ENCODE results near the gene SIPA1L3.
"Not testable (repeated sequence)": the region's sequence is repeated elsewhere in the genome, so short reads cannot be mapped to it uniquely, and the experiment has no call there.

Gene SIPA1L3

DNA sequence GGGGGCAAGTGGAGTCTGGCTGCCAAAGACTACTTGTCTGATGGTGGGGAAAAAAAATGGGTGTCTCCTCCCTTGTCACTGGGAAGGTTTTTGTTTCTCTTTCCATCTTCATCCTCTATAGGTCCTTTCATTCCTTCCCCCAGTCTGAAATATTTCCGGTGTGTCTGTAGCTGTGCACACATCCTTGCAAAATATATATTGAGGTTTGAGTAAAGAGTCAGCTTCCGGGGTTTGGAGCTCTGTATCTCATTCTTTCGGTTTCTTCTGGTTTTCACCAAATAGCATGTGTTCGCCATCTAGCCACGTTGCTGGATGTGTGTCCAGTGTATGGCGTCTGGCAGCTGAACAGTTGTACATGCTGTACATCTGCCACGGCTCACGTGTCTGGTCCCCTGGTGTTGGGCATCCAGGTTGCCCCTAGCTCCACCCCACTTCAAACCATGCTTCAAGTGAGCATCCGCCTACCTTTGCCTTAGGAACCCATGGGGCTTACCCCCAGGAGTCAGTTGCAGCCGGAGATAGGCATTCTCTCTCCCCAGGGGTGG lies 142.2 kb downstream of the SIPA1L3 start:
- peak; percentile 37 to 48 (median 39) for DNase-seq
- no peaks in the 10 kb centered on the region for H3K27me3 Mint-ChIP-seq
- peak; percentile 89 for ATAC-seq (replicated peaks)
- peaks cover 3% of the 10 kb centered on the region for H3K36me3 Mint-ChIP-seq (ENCODE audit: insufficient read depth)
- peak overlapping the region; percentile 96 to 98 for H3K27ac Mint-ChIP-seq
- peak overlapping the region; percentile 75 to 77 for H3K4me3 Mint-ChIP-seq
- H3K4me1 Mint-ChIP-seq (ENCODE audit: low read depth in 2 of 2), result peaks cover 19 to 25% of the 10 kb centered on the region in 2 donors
- H3K9me3 Mint-ChIP-seq, result no peaks in the 10 kb centered on the region

DNA sequence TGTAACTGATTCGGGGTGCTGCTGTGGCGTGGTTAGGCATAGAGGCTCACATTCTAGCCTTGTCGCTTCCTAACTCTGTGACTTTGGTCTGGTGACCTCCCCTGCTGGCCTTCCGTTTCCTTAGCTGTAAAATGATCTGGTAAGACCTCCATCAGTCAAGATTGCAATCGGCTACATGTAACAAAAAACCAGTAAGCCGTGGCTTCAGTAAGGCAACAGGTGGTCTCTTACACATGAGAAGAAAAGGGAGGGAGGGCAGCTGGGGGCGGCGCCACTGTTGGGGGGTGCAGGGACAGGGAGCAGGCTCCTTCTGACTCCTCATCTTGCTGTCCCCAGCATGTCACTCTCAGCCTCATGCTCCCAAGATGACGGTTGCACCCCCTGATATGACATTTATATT lies 148.0 kb downstream of the SIPA1L3 start:
- no peak overlapping the region for H3K27ac Mint-ChIP-seq

DNA sequence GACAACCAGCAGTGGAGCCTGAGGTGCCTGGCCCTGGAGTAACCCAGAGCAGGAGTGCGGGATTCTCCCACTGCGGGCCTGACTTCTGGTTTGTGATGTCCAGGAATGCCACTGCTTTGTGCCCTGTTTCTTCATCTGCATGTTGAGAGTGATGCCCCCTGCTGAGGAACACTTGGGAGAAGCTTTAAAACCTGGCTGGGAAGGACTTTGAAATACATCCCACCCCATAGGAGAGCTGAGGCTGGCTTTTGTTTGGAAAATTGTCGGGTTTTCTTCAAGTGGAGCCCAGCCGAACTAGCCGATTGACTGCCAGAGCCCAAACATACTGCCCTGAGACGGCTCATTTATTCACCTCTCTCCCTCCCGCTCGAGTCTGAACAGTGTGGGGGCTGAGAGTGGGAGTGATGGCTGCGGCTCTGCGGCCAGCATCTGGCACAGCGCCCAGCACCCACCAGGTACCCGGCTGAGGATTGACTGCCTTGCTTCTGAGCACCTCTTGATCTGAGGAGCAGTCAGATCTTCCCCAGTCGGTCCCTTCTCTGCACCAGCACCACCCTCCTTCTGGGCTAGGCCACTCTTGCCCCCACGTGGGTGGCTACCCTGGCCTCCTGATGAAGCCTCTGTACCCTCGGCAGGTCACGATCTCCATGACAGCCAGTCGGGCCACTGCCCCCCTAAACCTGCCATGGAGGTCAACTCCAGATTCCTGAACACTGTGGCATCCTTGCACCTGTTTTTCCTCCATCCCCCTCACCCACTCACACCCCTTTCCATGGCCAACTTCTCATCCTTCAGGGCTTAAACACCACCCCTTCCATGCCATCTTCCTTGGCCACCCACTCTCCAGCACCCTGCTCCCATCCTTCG lies 148.9 kb downstream of the SIPA1L3 start:
- DNase-seq (no peak), ATAC-seq (replicated peaks) (no peak)
- Mint-ChIP-seq H3K36me3 (ENCODE audit: insufficient read depth) (no peaks in the 10 kb centered on the region), H3K27me3 (no peaks in the 10 kb centered on the region), H3K4me3 (no peak overlapping the region), H3K4me1 (ENCODE audit: low read depth in 2 of 2) (peaks cover 4 to 7% of the 10 kb centered on the region in 2 donors), H3K9me3 (no peaks in the 10 kb centered on the region), H3K27ac (peak overlapping the region in 1 of 2 donors; percentile 30)

More for the DNA sequence above, 148.0 kb downstream of the SIPA1L3 start:
- Mint-ChIP-seq H3K4me1 (ENCODE audit: low read depth in 2 of 2) (peaks cover 4 to 6% of the 10 kb centered on the region in 2 donors), H3K36me3 (ENCODE audit: insufficient read depth) (no peaks in the 10 kb centered on the region), H3K27me3 (no peaks in the 10 kb centered on the region), H3K4me3 (no peak overlapping the region), H3K9me3 (no peaks in the 10 kb centered on the region)
- ATAC-seq (replicated peaks) (no peak), DNase-seq (no peak)

DNA sequence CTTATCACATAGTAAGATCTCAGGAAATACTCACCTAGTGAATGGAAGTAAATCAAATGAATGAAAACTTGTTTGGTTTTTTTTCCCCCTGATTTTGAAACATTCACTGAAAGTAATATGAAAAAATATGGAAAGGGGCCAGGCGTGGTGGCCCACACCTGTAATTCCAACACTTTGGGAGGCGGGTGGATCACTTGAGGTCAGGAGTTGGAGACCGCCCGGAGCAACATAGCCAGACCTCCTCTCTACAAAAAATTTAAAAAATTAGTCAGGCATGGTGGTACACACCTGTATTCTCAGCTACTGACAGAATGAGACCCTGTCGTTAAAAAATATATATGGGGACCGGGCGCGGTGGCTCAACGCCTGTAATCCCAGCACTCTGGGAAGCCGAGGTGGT lies 149.6 kb downstream of the SIPA1L3 start:
- H3K4me3 Mint-ChIP-seq, result no peak overlapping the region
- H3K27me3 Mint-ChIP-seq, result no peaks in the 10 kb centered on the region
- no peak for DNase-seq
- H3K4me1 Mint-ChIP-seq (ENCODE audit: low read depth in 2 of 2), result peaks cover 4 to 14% of the 10 kb centered on the region in 2 donors
- peak overlapping the region in 1 of 2 donors; percentile 30 for H3K27ac Mint-ChIP-seq
- ATAC-seq (replicated peaks), result no peak
- no peaks in the 10 kb centered on the region for H3K36me3 Mint-ChIP-seq (ENCODE audit: insufficient read depth)
- no peaks in the 10 kb centered on the region for H3K9me3 Mint-ChIP-seq

DNA sequence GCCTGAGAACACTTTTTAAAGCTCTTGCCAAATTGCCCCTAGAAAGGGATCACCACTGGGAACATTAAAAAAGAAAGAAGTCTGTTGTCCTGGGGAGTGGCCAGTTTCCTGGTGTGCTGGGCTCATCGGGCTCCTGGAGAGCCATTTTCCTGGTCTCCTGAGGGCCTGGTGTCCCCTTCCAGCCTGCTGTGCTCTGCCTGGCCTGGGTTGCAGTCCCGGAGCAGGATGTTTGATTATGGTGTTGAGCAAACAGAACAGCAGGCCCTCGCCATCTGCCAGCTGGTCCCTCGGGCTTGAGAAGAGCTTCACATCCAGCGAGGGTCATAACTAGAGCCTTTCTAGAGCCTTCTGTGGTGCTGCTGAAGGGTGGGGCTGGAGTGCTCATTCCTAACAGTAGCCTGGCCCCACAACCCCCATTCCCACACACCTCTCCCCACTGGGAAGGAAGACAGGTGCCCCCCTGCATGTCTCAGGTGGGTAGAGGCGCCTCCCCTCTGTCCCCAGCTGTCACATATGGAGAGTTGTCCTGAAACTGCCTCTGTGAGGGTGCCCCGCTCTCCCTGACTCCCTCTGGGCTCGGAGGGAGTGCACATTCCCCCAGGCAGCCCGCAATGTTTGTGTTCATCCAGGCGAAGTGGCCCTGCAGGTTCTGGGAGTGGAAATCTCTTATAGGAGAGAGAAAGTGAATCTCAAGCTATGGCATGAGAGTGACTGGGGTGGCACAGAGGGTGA lies 151.1 kb downstream of the SIPA1L3 start:
- H3K9me3 Mint-ChIP-seq, result no peaks in the 10 kb centered on the region
- H3K4me3 Mint-ChIP-seq, result no peak overlapping the region
- H3K36me3 Mint-ChIP-seq (ENCODE audit: insufficient read depth), result no peaks in the 10 kb centered on the region
- peaks cover 4 to 17% of the 10 kb centered on the region in 2 donors for H3K4me1 Mint-ChIP-seq (ENCODE audit: low read depth in 2 of 2)
- DNase-seq (no peak), ATAC-seq (replicated peaks) (no peak)
- H3K27ac Mint-ChIP-seq, result no peak overlapping the region
- no peaks in the 10 kb centered on the region for H3K27me3 Mint-ChIP-seq

DNA sequence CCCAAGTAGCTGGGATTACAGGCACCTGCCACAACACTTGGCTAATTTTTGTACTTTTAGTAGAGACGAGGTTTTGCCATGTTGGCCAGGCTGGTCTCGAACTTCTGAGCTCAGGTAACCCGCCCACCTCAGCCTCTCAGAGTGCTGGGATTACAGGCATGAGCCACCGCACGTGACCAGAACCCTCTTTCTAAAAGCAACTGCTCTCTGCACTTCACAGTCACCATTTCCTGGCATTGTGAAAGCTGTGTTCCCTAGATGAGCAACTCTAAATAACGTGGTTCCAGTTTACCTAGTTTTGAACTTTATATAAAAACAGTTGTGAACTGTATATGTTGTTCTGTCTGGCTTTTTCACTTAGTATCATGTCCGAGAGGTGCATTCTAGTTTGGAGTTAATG lies 152.9 kb downstream of the SIPA1L3 start:
- no peak for DNase-seq

DNA sequence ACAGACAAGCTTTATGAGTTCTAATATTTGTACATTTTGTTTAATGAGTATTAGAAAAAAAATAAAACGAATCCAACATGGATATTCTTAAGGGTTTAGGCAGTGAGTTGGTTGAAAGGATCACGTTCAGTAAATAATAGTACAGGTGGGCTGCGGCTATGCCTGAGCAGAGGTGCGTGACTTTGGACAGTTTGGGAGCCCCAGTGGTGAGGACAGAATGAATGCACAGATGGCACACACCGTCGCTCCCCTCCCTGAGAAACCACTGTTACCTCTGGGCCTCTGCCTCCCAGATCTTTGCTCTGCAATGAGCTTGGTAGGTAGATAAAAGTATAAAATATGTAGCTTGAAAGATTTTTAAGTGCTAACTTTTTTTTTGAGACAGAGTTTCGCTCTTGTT lies 153.3 kb downstream of the SIPA1L3 start:
- DNase-seq (no peak), ATAC-seq (replicated peaks) (no peak)
- H3K4me1 Mint-ChIP-seq (ENCODE audit: low read depth in 2 of 2), result peaks cover 4 to 17% of the 10 kb centered on the region in 2 donors
- H3K27me3 Mint-ChIP-seq, result no peaks in the 10 kb centered on the region
- H3K36me3 Mint-ChIP-seq (ENCODE audit: insufficient read depth), result no peaks in the 10 kb centered on the region
- no peaks in the 10 kb centered on the region for H3K9me3 Mint-ChIP-seq
- no peak overlapping the region for H3K4me3 Mint-ChIP-seq
- H3K27ac Mint-ChIP-seq, result no peak overlapping the region

More for the DNA sequence above, 152.9 kb downstream of the SIPA1L3 start:
- Mint-ChIP-seq H3K27ac (no peak overlapping the region), H3K4me1 (ENCODE audit: low read depth in 2 of 2) (peaks cover 4 to 17% of the 10 kb centered on the region in 2 donors), H3K4me3 (no peak overlapping the region), H3K36me3 (ENCODE audit: insufficient read depth) (no peaks in the 10 kb centered on the region), H3K9me3 (no peaks in the 10 kb centered on the region), H3K27me3 (no peaks in the 10 kb centered on the region)
- ATAC-seq (replicated peaks), result no peak

DNA sequence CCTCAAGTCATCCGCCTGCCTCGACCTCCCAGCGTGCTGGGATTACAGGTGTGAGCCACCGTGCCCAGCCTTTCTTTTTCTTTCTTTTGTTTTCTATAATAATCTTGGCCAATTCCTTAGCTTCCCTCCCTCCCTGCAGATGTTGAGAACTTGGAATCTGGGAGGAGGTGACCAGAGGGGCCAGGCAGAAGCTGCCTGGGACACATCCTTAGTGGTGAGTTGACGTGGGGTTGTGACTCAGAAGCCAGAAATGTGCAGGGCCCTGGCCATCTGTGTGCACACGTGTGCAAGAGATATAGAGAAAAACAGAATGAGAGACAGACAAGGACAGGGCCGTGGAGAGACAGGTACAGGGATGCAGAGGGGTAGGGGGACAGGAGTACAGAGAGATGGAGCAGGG lies 154.3 kb downstream of the SIPA1L3 start:
- Mint-ChIP-seq H3K9me3 (no peaks in the 10 kb centered on the region), H3K4me1 (ENCODE audit: low read depth in 2 of 2) (peaks cover 3 to 13% of the 10 kb centered on the region in 2 donors), H3K27me3 (no peaks in the 10 kb centered on the region), H3K36me3 (ENCODE audit: insufficient read depth) (no peaks in the 10 kb centered on the region), H3K4me3 (no peak overlapping the region), H3K27ac (peak overlapping the region in 1 of 2 donors; percentile 27)
- ATAC-seq (replicated peaks), result no peak
- no peak for DNase-seq

DNA sequence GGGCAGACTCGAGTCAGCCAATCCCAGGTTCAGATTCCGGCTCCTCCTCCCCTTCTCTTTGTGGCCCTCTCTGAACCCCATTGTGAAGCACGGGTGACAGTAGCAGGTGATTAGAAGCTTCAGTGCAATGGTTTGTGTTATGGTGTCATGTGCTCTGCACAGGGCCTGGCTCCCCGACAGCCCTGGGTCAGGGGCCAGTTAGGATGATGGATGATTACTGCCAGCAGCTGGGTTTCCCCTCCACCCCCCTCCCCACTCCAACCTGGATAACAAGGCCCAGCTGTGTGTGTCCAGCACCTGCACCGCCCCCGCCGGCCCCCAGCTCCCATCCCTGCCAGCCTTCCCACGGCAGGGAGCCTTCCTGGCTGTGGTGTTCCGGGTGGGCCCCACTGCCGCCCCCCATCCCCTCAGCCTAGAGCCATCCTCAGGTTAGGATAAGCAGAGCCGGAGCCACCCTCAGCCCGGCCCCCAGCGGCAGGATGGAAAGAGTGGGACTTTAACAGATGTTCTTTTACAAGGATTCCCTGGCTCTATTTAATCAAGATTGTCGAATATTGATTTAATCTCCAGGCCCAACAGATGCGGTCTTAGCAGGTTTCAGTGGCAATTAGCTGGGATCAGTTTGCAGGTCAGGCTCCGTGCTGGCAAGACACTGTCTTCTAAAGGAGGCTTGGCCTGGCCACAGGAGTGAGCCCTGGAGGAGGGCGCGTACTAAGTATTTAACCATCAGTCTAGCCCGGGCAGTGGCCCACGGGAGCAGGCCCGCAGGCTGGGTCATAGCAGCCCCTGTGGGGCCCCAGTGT lies 156.2 kb downstream of the SIPA1L3 start:
- Mint-ChIP-seq H3K27ac (no peak overlapping the region), H3K36me3 (ENCODE audit: insufficient read depth) (no peaks in the 10 kb centered on the region), H3K4me1 (ENCODE audit: low read depth in 2 of 2) (peaks cover 0 to 10% of the 10 kb centered on the region in 2 donors), H3K9me3 (no peaks in the 10 kb centered on the region), H3K4me3 (no peak overlapping the region), H3K27me3 (no peaks in the 10 kb centered on the region)
- ATAC-seq (replicated peaks), result no peak
- no peak for DNase-seq

DNA sequence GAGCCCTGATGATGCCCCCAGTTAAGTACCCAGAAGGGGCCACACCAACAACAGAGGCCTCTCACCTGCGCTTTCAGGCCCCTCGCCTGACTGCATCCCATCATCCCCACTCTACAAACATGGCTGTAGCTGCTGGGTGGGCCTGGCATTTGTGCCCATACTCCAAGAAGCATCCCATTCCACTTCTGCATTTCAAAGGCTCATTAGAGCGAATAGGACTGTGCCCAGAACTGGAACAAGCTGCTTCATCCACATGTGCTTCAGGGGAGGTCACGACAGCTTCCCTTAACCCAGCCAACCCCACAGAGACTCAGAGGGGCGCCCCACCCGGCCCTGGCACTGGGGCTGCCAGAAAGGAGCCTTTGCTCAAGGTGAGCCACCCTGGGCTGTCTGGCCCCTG lies 156.9 kb downstream of the SIPA1L3 start:
- DNase-seq (no peak), ATAC-seq (replicated peaks) (no peak)
- H3K4me3 Mint-ChIP-seq, result no peak overlapping the region
- H3K4me1 Mint-ChIP-seq (ENCODE audit: low read depth in 2 of 2), result peaks cover 0 to 10% of the 10 kb centered on the region in 2 donors
- H3K36me3 Mint-ChIP-seq (ENCODE audit: insufficient read depth), result no peaks in the 10 kb centered on the region
- no peak overlapping the region for H3K27ac Mint-ChIP-seq
- H3K9me3 Mint-ChIP-seq, result no peaks in the 10 kb centered on the region
- H3K27me3 Mint-ChIP-seq, result no peaks in the 10 kb centered on the region

DNA sequence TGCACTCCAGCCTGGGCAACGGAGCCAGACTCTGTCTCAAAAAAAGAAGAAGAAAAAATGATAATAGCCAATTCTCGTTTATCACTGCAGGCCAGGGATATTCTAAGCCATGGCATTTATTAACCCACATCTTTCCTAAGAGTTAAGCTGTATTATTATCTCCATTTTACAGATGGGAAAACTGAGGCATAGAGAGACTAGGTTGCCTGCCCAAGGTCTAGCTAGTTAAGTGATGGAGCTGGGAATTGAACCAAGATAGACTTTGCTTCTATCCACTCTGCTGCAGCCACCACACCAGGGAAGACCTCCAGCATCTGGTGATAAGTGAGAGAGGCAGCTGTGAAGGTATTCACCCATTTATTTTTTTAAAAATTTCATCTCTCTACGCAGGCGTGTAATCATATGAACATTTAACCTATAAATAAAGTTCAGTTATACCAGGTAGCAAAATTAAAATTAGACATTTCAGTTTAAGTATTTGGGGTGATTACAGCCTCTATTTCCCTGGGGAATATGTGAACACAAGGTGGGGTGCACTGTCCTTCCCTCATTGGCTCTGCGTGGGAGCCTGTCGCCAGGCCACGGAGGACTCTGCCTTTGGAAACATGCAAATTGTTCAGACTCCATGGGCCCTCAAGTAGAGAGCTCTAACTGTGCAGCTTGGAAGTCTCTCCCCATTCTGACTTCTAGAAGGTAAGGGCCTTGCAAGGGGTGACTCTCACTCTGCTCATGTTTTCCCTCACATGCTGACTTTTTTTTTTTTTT lies 157.8 kb downstream of the SIPA1L3 start:
- DNase-seq (no peak), ATAC-seq (replicated peaks) (no peak)
- Mint-ChIP-seq H3K4me3 (no peak overlapping the region), H3K27ac (no peak overlapping the region), H3K36me3 (ENCODE audit: insufficient read depth) (no peaks in the 10 kb centered on the region), H3K27me3 (no peaks in the 10 kb centered on the region), H3K4me1 (ENCODE audit: low read depth in 2 of 2) (peaks cover 0 to 10% of the 10 kb centered on the region in 2 donors), H3K9me3 (no peaks in the 10 kb centered on the region)

DNA sequence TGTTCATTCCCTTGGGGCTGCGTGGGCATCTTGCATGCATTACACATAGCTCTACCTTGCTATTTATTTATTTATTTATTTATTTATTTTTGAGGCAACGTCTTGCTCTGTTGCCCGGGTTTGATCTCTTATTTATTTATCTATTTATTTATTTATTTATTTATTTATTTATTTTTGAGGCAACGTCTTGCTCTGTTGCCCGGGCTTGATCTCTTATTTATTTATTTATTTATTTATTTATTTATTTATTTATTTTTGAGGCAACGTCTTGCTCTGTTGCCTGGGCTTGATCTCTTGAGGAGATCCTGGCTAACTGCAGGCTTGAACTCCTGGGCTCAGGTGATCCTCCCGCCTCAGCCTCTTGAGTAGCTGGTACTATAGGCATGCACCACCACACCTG lies 158.8 kb downstream of the SIPA1L3 start:
- H3K9me3 Mint-ChIP-seq; ATAC-seq (replicated peaks); H3K27me3 Mint-ChIP-seq; H3K27ac Mint-ChIP-seq; DNase-seq; H3K36me3 Mint-ChIP-seq (ENCODE audit: insufficient read depth); H3K4me3 Mint-ChIP-seq: not testable (repeated sequence)
- H3K4me1 Mint-ChIP-seq (ENCODE audit: low read depth in 2 of 2), result peaks cover 3 to 10% of the 10 kb centered on the region in 2 donors

Data from effector memory CD8-positive, alpha-beta T cell (primary cell).